OCI-LY7 (cell line): ENCODE measurements around the gene IGLL5.

Experiments used
- CTCF ChIP-seq: fragments of 200-600 bp; sonication (generic); conservative IDR thresholded peaks from 2 replicates; pipeline ENCODE4 v1.5.1; 2014; ENCODE audit warnings: mild to moderate bottlenecking, antibody characterized with exemption, low read length, moderate library complexity, mixed read lengths
- EZH2phosphoT487 ChIP-seq: fragments of 200-600 bp; sonication (generic); IDR thresholded peaks from 2 replicates; pipeline ENCODE4 v1.6.1; 2018; ENCODE audit warnings: low read depth, borderline replicate concordance, mild to moderate bottlenecking, mixed run types, antibody characterized with exemption, low read length, moderate library complexity, mixed read lengths

- TF ChIP-seq CTCF (no peak), EZH2phosphoT487 (no peak)
Observed at GRCh38 chr22:22929381-22930221, 42.0 kb downstream of the IGLL5 start.
